WERI-Rb-1 (cell line): ENCODE measurements around the gene CYP24A1.

ENCODE experiments used
- DNase-seq: peaks from one replicate; pipeline ENCODE4 v3.0.0-alpha.2; 2020
- H3K27ac ChIP-seq: fragments of 250-450 bp; sonication (Bioruptor Pico); 2 replicates; pipeline ENCODE4 v1.5.1; 2020; ENCODE audit warnings: mild to moderate bottlenecking, moderate library complexity
- H3K27me3 ChIP-seq: fragments of 250-450 bp; sonication (Bioruptor Pico); 2 replicates; pipeline ENCODE4 v1.5.1; 2021; ENCODE audit warnings: mild to moderate bottlenecking, low read depth, moderate library complexity; ENCODE audit not compliant: insufficient read depth, severe bottlenecking
- H3K36me3 ChIP-seq: fragments of 250-450 bp; sonication (Bioruptor Pico); 2 replicates; pipeline ENCODE4 v1.5.1; 2020; ENCODE audit warnings: mild to moderate bottlenecking, moderate library complexity
- H3K4me3 ChIP-seq: 2 replicates; pipeline ENCODE4 v1.5.1; 2011; ENCODE audit warnings: low read depth, mild to moderate bottlenecking, control low read depth, low read length
- H3K9me3 ChIP-seq: fragments of 250-450 bp; sonication (Bioruptor Pico); 2 replicates; pipeline ENCODE4 v1.5.1; 2021; ENCODE audit warnings: mild to moderate bottlenecking, moderate library complexity; ENCODE audit not compliant: severe bottlenecking
- CTCF ChIP-seq: IDR thresholded peaks from 2 replicates; pipeline ENCODE4 v1.5.1; 2011; ENCODE audit warnings: low read depth, mild to moderate bottlenecking, control low read depth, inconsistent platforms, low read length

CYP24A1 gene

DNA sequence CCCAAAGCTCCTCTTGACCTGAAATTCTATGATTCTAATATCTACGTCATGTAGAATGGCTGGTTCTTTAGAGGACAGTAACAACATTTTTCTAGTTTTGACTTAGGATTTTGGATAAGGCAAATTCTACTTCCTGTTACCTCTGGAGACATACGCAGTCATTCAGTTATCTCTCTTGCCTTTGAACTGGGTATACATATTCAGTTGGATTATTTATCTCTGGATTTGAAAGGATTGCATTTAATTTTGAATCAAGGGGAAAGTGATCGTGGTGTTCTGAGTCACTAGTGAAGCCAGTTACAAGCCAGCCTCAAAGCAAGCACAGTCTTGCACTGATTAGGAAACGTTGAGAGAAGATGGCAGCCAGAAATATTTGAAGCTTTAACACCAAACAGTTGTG, 68.1 kb downstream of the CYP24A1 start:
- Histone ChIP-seq H3K4me3 (no peak overlapping the region), H3K9me3 (no peaks in the 10 kb centered on the region), H3K36me3 (no peaks in the 10 kb centered on the region), H3K27me3 (peaks cover 83% of the 10 kb centered on the region), H3K27ac (no peak overlapping the region)
- TF ChIP-seq CTCF, result no peak
- DNase-seq, result no peak

- no peak overlapping the region for H3K27ac ChIP-seq
- no peaks in the 10 kb centered on the region for H3K9me3 ChIP-seq
- H3K36me3 ChIP-seq, result no peaks in the 10 kb centered on the region
- DNase-seq, result no peak
- TF ChIP-seq CTCF, result no peak
- H3K27me3 ChIP-seq, result peaks cover 79% of the 10 kb centered on the region
- no peak overlapping the region for H3K4me3 ChIP-seq
Observed at GRCh38 chr20:54104781-54105180, 69.0 kb downstream of the CYP24A1 start.

GRCh38 chr20:54103762-54104600, 69.8 kb downstream of the CYP24A1 start:
- H3K9me3 ChIP-seq, result no peaks in the 10 kb centered on the region
- H3K4me3 ChIP-seq, result no peak overlapping the region
- no peak for DNase-seq
- no peak overlapping the region for H3K27ac ChIP-seq
- TF ChIP-seq CTCF, result no peak
- no peaks in the 10 kb centered on the region for H3K36me3 ChIP-seq
- H3K27me3 ChIP-seq, result peaks cover 82% of the 10 kb centered on the region
